Lung microvascular endothelial cell (primary cell): ENCODE measurements around the gene PCDHB12. TPM values are rescaled to one million over a fixed set of nuclear protein-coding genes. Genes with fewer than 3 reads are reported as not detected.
A peak's percentile ranks its signal among the peaks of the same experiment; 100 is the strongest.
"Not testable (repeated sequence)": the region's sequence is repeated elsewhere in the genome, so short reads cannot be mapped to it uniquely, and the experiment has no call there.

ENCODE experiments used
- DNase-seq, 2 donors: peaks; one replicate each; pipeline versions ENCODE4 v3.0.0 to v3.0.0-alpha.2; 2010; ENCODE audit warnings: low read depth in 2 of 2
- total RNA-seq: library from RNA; depleted of rRNA; stranded (reverse); fragments of >200 nt; gene quantifications from 2 replicates; pipeline ENCODE4 v1.2.1, GENCODE V29; 2014

Gene PCDHB12
- total RNA-seq, result 0.44 and 1.4 TPM in 2 replicates

GRCh38 chr5:141208478-141208877 is at the start of gene PCDHB12:
Gene PCDHB12 (plus strand): TSS chr5:141208719. CDS start chr5:141208908, 189 bp downstream.
- peak; percentile 13 to 27 for DNase-seq

- peak; percentile 40 to 55 for DNase-seq
Observed at GRCh38 chr5:141172381-141173204, 35.9 kb upstream of the PCDHB12 start, which contains the start of gene PCDHB7. Gene PCDHB7 (plus strand): TSS chr5:141172644. CDS start chr5:141172836, 192 bp downstream.

GRCh38 chr5:141174291-141175104 is 34.0 kb upstream of the PCDHB12 start:
- DNase-seq, result not testable (repeated sequence)

DNA sequence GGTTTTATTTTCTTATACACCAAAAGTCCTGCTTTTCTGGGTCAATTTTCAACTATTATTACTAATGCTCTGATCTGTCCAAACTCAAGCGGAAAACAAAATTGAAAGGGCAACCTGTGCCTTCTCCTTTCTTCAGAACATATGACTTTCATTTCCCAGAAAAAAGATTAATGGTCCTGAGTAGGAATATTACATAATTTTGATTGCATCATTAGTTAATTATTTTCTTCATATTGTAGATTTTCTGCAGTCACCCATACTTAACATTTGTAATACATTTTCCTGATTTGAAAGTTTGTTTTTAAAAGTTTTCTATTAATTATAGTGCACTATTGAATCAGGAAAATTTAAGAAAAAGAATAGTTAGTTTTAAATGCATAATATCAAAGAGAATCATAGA is 32.6 kb upstream of the PCDHB12 start:
- DNase-seq, result no peak

DNA sequence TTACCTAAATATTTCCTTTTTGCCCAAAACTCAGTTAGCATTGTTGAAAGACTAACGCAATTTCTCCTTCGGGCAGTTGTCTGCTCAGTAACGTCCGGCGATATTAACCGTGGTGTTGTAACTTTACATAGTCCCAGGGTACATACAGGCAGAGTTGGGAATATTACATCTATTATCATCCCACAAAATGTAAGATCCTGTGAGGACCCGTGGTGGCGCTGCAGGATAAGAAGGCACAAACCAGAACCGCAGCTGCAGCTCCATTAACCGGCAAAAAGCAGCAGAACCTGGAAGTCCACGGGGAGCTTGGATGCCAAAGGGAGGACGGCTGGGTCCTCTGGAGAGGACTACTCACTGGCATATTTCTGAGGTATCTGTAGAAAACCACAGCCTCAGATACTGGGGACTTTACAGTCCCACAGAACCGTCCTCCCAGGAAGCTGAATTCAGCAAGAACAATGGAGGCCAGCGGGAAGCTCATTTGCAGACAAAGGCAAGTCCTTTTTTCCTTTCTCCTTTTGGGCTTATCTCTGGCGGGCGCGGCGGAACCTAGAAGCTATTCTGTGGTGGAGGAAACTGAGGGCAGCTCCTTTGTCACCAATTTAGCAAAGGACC is 30.8 kb upstream of the PCDHB12 start, which contains the start of gene PCDHB8:
TSS of gene PCDHB8 (plus strand) at position 214 of the 615 bp plus-strand sequence. CDS start at position 459, 245 bp downstream.
- DNase-seq, result peak in 1 of 2 donors; percentile 9

- not testable (repeated sequence) for DNase-seq
Observed at GRCh38 chr5:141179371-141179770, 29.1 kb upstream of the PCDHB12 start.

DNA sequence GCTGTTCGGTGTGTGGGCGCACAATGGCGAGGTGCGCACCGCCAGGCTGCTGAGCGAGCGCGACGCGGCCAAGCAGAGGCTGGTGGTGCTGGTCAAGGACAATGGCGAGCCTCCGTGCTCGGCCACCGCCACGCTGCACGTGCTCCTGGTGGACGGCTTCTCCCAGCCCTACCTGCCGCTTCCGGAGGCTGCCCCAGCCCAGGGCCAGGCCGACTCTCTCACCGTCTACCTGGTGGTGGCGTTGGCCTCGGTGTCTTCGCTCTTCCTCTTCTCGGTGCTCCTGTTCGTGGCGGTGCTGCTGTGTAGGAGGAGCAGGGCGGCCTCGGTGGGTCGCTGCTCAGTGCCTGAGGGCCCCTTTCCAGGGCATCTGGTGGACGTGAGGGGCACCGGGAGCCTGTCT is 28.6 kb upstream of the PCDHB12 start:
- not testable (repeated sequence) for DNase-seq

GRCh38 chr5:141180313-141180712 is 28.2 kb upstream of the PCDHB12 start:
- DNase-seq, result no peak

GRCh38 chr5:141182248-141182647 is 26.3 kb upstream of the PCDHB12 start, which contains the start of gene PCDHB16:
Gene PCDHB16 (plus strand): TSS chr5:141182387. CDS start chr5:141182560, 173 bp downstream.
- peak; percentile 7 to 47 for DNase-seq

DNA sequence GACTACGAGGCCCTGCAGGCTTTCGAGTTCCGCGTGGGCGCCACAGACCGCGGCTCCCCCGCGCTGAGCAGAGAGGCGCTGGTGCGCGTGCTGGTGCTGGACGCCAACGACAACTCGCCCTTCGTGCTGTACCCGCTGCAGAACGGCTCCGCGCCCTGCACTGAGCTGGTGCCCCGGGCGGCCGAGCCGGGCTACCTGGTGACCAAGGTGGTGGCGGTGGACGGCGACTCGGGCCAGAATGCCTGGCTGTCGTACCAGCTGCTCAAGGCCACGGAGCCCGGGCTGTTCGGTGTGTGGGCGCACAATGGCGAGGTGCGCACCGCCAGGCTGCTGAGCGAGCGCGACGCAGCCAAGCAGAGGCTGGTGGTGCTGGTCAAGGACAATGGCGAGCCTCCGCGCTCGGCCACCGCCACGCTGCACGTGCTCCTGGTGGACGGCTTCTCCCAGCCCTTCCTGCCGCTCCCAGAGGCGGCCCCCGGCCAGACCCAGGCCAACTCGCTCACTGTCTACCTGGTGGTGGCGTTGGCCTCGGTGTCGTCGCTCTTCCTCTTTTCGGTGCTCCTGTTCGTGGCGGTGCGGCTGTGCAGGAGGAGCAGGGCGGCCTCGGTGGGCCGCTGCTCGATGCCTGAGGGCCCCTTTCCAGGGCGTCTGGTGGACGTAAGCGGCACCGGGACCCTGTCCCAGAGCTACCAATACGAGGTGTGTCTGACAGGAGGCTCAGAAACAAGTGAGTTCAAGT is 24.2 kb upstream of the PCDHB12 start:
- not testable (repeated sequence) for DNase-seq

- DNase-seq, result peak; percentile 31 to 35
Observed at GRCh38 chr5:141186897-141187512, 21.5 kb upstream of the PCDHB12 start, which contains the start of gene PCDHB9. Gene PCDHB9 (plus strand): TSS chr5:141187161. CDS start chr5:141187319, 158 bp downstream.

- DNase-seq, result not testable (repeated sequence)
Observed at GRCh38 chr5:141188682-141189081, 19.8 kb upstream of the PCDHB12 start.

DNA sequence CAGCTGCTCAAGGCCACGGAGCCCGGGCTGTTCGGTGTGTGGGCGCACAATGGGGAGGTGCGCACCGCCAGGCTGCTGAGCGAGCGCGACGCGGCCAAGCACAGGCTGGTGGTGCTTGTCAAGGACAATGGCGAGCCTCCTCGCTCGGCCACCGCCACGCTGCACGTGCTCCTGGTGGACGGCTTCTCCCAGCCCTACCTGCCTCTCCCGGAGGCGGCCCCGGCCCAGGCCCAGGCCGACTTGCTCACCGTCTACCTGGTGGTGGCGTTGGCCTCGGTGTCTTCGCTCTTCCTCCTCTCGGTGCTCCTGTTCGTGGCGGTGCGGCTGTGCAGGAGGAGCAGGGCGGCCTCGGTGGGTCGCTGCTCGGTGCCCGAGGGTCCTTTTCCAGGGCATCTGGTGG is 19.4 kb upstream of the PCDHB12 start:
- DNase-seq, result not testable (repeated sequence)

GRCh38 chr5:141192110-141192725 is 16.3 kb upstream of the PCDHB12 start, which contains the start of gene PCDHB10:
Gene PCDHB10 (plus strand): TSS chr5:141192353. CDS start chr5:141192553, 200 bp downstream.
- DNase-seq, result peak; percentile 40 to 54

DNA sequence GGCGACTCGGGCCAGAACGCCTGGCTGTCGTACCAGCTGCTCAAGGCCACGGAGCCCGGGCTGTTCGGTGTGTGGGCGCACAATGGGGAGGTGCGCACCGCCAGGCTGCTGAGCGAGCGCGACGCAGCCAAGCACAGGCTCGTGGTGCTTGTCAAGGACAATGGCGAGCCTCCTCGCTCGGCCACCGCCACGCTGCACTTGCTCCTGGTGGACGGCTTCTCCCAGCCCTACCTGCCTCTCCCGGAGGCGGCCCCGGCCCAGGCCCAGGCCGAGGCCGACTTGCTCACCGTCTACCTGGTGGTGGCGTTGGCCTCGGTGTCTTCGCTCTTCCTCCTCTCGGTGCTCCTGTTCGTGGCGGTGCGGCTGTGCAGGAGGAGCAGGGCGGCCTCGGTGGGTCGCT is 14.2 kb upstream of the PCDHB12 start:
- DNase-seq, result not testable (repeated sequence)

GRCh38 chr5:141196363-141196762 is 12.2 kb upstream of the PCDHB12 start:
- DNase-seq, result no peak

- peak in 1 of 2 donors; percentile 6 for DNase-seq
Observed at GRCh38 chr5:141199359-141200235, 8.9 kb upstream of the PCDHB12 start, which contains the start of gene PCDHB11. Gene PCDHB11 (plus strand): TSS chr5:141199627. CDS start chr5:141199775, 148 bp downstream.

DNA sequence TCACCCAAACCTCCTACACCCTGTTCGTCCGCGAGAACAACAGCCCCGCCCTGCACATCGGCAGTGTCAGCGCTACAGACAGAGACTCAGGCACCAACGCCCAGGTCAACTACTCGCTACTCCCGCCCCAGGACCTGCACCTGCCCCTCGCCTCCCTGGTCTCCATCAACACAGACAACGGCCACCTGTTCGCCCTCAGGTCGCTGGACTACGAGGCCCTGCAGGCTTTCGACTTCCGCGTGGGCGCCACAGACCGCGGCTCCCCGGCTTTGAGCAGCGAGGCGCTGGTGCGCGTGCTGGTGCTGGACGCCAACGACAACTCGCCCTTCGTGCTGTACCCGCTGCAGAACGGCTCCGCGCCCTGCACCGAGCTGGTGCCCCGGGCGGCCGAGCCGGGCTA is 7.4 kb upstream of the PCDHB12 start:
- not testable (repeated sequence) for DNase-seq
